ENCODE results near the gene LMX1A.

The LMX1A gene

GRCh38 chr1:165317612-165318011 is 38.9 kb downstream of the LMX1A start:
- FAIRE-seq = no peak

- FAIRE-seq = no peak
These were observed 40.3 kb downstream of the LMX1A start for GRCh38 chr1:165316153-165316772.

GRCh38 chr1:165315481-165315880 is 41.0 kb downstream of the LMX1A start:
- FAIRE-seq = no peak

- no peak for FAIRE-seq
These were observed 42.6 kb downstream of the LMX1A start for GRCh38 chr1:165313903-165314302.

- no peak for FAIRE-seq
These were observed 43.9 kb downstream of the LMX1A start for GRCh38 chr1:165312591-165312990.

- no peak for FAIRE-seq
These were observed 49.7 kb downstream of the LMX1A start for GRCh38 chr1:165306543-165307434.

GRCh38 chr1:165303386-165303785 is 53.1 kb downstream of the LMX1A start:
- no peak for FAIRE-seq

GRCh38 chr1:165300400-165300903 is 56.1 kb downstream of the LMX1A start:
- FAIRE-seq = no peak

GRCh38 chr1:165298203-165298820 is 58.2 kb downstream of the LMX1A start:
- no peak for FAIRE-seq

- FAIRE-seq = no peak
These were observed 60.3 kb downstream of the LMX1A start for GRCh38 chr1:165296205-165296604.

- no peak for FAIRE-seq
These were observed 66.4 kb downstream of the LMX1A start for GRCh38 chr1:165290148-165290547.

- no peak for FAIRE-seq
These were observed 67.0 kb downstream of the LMX1A start for GRCh38 chr1:165289556-165289955.

- no peak for FAIRE-seq
These were observed 68.0 kb downstream of the LMX1A start for GRCh38 chr1:165288350-165289120.

GRCh38 chr1:165287781-165288180 is 68.7 kb downstream of the LMX1A start:
- no peak for FAIRE-seq

- FAIRE-seq = no peak
These were observed 69.2 kb downstream of the LMX1A start for GRCh38 chr1:165287329-165287728.

GRCh38 chr1:165284454-165284853 is 72.1 kb downstream of the LMX1A start:
- FAIRE-seq = no peak

GRCh38 chr1:165281207-165281901 is 75.2 kb downstream of the LMX1A start:
- no peak for FAIRE-seq

GRCh38 chr1:165279882-165280281 is 76.6 kb downstream of the LMX1A start:
- FAIRE-seq = no peak

- no peak for FAIRE-seq
These were observed 80.2 kb downstream of the LMX1A start for GRCh38 chr1:165276314-165276713.

- no peak for FAIRE-seq
These were observed 91.2 kb downstream of the LMX1A start for GRCh38 chr1:165265196-165265838.

- FAIRE-seq = no peak
These were observed 96.6 kb downstream of the LMX1A start for GRCh38 chr1:165259706-165260428.
